HG03354 (cell line): Measurements from ENCODE around the gene MTF2.
"Not testable (repeated sequence)": the region's sequence is repeated elsewhere in the genome, so short reads cannot be mapped to it uniquely, and the experiment has no call there.

Source experiments
- ATAC-seq: cut with Tn5 transposase; IDR thresholded peaks from one replicate; pipeline ENCODE4 v1.9.1; 2021; ENCODE audit warnings: mild to moderate bottlenecking; ENCODE audit not compliant: unreplicated experiment, poor library complexity, severe bottlenecking

The MTF2 gene

GRCh38 chr1:93129507-93130099 lies 50.5 kb downstream of the MTF2 start:
- ATAC-seq: no peak

DNA sequence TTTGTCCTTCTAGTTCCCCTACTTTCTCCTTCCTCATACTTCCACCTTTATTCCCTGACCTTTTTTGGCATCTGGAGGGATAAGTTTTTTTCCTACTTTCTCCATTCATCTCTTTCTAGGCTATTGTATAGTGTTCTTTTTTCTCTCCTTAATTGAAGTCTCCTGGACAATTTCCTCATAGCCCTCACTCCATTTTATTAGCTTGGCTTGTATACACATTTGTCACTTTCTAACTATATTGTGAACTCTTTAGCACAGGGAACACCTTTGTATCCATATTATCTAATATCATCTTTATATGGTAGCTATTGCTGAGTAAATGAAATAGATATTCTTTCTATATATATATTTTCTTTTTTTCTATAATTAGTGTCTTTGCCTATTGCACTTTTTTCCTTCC lies 53.6 kb downstream of the MTF2 start:
- ATAC-seq: no peak

DNA sequence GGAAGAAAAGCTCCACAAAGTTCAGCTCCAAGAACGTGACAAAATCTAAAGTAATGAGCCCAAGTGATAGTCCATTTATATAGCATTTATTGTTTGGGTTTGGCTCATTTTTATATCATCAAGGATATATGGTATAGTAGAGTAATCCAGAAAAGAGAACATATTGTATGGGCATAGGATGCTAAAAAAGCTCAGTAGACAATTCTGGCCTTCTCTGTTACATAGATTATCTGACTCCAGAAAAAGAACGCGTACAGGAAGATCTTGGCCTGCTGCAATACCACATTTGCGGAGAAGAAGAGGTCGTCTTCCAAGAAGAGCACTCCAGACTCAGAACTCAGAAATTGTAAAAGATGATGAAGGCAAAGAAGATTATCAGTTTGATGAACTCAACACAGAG lies 57.4 kb downstream of the MTF2 start:
- ATAC-seq: no peak

- no peak for ATAC-seq
These were observed 58.7 kb downstream of the MTF2 start for GRCh38 chr1:93137604-93138292.

GRCh38 chr1:93140106-93140505 lies 61.0 kb downstream of the MTF2 start:
- no peak for ATAC-seq

DNA sequence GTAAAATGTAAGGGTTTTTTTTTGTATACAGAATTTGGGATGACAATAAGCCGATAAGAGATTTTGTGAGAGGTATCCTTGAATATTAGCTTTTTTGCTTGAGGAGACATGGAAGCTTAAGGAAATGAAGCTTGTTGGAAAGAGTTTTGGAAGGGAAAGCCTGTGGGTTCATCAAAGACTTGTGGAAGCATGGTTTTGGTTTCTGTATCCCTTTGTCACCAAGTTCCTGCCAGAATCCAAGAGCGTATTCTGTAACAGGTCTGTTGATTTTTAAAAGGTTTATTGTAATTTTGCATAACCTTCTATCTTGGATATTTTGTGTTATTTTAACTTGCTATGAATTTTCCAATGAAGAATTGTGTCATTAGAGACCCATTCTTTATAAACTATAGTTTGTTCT lies 63.1 kb downstream of the MTF2 start:
- no peak for ATAC-seq

DNA sequence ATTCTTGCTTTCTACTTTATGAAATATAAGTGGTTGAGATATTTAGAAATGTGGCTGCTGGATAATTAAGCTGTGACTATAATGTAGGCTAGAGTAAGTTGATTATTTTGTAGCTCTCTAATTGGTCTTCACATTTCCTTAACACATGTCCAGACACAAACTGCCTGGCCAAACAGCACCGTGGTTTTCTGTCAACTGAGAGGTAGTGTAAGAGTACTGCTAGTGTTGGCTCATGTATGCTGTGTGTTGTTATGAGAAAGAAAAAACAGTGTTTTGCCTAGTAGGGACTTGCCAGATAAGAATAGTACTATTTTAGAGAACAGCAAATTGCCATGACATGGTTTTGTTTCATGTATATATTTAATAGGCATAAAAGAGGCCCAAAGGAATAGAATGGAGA lies 64.1 kb downstream of the MTF2 start:
- no peak for ATAC-seq

GRCh38 chr1:93143769-93144168 lies 64.7 kb downstream of the MTF2 start:
- no peak for ATAC-seq

GRCh38 chr1:93148001-93148400 lies 68.9 kb downstream of the MTF2 start:
- ATAC-seq: no peak

DNA sequence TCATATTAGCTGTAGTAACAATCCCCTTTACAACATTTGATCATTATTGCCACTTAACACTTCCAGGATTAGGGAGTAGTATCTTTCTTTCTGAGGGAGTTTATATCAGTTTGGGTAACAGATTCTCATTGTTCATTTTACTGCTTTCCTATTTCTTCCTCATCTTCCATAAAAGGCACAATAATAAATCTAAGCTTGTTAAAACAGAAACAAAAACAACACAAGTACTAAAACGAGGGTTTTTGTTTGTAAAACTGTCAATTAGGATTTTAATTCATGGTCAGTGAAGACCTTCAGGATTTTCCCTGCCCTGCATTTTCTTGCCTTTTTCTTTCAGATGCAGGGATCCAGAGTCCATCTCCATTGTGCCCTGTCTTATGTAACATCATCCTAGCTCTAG lies 71.6 kb downstream of the MTF2 start:
- ATAC-seq: no peak

GRCh38 chr1:93151474-93151873 lies 72.4 kb downstream of the MTF2 start:
- ATAC-seq: no peak

GRCh38 chr1:93152835-93153234 lies 73.8 kb downstream of the MTF2 start:
- ATAC-seq: no peak

GRCh38 chr1:93154898-93155297 lies 75.8 kb downstream of the MTF2 start:
- ATAC-seq: no peak

DNA sequence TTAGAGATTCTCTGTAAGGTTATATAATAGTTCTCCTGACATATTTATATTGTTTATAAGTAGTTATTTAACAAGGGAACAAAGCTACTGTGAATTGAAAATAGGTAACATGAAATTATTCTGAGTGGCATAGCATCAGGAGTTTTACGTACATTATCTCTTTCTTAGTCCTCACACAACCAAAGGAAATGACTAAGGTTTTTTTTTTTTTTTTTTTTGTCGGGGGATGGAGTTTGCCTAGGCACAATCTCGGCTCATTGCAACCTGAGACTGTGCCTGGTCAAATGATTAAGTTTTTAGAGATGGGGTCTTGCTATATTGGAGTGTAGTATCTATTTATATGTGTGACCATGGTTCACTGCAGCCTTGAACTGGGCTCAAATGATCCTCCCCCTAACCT lies 76.3 kb downstream of the MTF2 start:
- ATAC-seq: no peak

DNA sequence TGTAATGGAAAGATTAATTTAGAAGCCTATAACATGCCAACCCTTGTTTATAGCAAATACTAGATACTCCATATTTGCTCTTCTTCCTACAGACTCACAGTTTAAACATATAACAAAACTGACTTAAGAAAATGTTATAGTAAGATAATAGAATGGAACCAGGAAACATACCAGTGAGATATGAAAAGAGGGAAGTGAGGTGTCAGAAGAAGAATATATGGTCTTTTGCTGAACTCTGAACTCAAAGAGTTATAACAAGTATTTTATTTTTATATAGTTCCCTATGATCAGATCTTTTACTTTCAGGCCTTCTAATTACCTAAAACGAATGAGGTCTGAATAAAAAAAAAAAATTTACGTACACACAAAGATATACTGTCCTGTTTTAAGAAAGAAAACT lies 80.3 kb downstream of the MTF2 start:
- no peak for ATAC-seq

GRCh38 chr1:93163314-93163713 lies 84.2 kb downstream of the MTF2 start:
- ATAC-seq: not testable (repeated sequence)

DNA sequence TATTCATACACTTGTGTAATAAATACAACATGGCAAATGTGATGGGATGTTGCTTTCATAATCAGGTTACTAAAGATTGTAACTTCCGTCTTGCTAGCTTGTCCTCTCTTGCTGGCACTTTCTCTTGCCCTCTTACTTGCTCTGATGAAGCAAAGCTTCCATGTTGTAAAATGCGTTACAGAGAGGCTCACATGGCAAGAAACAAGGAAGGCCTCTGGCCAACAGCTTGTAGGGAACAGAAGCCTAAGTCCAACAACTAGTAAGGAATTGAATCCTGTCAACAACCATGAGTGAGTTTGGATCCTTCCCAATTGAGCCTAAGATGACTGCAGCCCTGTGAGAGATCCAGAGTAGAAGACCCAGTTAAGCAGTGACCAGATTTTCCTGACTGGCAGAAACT lies 85.7 kb downstream of the MTF2 start:
- ATAC-seq: no peak

GRCh38 chr1:93165895-93166294 lies 86.8 kb downstream of the MTF2 start:
- not testable (repeated sequence) for ATAC-seq

DNA sequence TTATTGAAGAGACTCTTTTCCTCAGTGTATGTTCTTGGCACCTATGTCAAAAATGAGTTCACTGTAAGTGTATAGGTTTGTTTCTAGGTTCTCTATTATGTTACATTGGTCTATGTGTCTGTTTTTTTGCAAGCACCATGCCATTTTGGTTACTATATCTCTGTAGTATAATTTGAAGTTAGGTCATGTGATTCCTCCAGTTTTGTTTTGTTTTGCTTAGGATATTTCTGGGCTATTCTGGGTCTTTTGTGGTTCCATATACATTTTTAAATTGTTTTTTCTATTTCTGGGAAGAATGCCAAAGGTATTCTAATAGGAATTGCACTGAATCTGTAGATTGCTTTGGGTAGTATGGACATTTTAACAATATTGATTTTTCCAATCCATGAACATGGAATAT lies 87.9 kb downstream of the MTF2 start:
- no peak for ATAC-seq

DNA sequence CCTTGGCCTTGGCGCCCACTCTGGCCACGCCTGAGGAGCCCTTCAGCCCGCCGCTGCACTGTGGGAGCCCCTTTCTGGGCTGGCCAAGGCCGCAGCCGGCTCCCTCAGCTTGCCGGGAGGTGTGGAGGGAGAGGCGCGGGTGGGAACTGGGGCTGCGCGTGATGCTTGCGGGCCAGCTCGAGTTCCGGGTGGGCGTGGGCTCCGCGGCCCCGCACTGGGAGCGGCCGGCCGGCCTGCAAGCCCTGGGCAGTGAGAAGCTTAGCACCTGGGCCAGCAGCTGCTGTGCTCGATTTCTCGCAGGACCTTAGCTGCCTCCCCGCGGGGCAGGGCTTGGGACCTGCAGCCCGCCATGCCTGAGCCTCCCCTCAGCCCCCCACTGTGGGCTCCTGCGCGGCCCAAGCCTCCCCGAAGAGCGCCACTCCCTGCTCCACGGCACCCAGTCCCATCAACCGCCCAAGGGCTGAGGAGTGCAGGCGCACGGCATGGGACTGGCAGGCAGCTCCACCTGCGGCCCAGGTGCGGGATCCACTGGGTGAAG lies 91.1 kb downstream of the MTF2 start:
- not testable (repeated sequence) for ATAC-seq

DNA sequence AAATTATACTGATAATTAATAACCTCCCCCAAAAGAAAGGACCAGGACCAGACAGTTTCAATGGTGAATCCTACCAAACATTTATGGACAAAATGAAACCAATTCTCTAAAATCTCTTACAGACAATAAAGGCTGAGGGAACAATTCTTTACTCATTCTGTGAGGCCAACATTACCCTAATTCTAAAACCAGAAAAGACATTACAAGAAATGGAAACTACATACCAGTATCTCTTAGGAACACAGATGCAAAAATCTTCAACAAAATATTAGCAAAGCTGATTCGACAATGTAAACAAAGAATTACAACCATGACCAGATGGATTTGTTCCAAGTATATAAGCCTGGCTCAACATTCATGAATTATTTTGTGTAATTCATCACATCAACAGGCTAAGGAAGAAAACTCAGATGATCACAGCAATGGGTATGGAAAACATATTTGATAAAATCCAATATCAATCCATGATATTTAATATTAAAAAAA lies 92.5 kb downstream of the MTF2 start:
- no peak for ATAC-seq
